ENCODE measurements around the gene RNPEPL1.
A peak's percentile ranks its signal among the peaks of the same experiment; 100 is the strongest.

RNPEPL1 gene

GRCh38 chr2:240563951-240564560 is 4.2 kb upstream of the RNPEPL1 start:
- no peak overlapping the region for H3K9ac ChIP-seq (ENCODE audit: low read length)

GRCh38 chr2:240564561-240565332 is 3.5 kb upstream of the RNPEPL1 start:
- peaks cover 66% of the 10 kb centered on the region for H3K79me2 ChIP-seq (ENCODE audit: low read length)
- H2AFZ ChIP-seq (ENCODE audit: low read length), result no peak overlapping the region
- no peaks in the 10 kb centered on the region for H3K27me3 ChIP-seq (replicated peaks; ENCODE audit: insufficient read depth, low read length)
- H3K4me2 ChIP-seq (ENCODE audit: low read depth, low read length), result peak overlapping the region; percentile 90
- H3K27ac ChIP-seq (ENCODE audit: low read length), result peak overlapping the region; percentile 99
- TF ChIP-seq EZH2phosphoT487 (IDR thresholded peaks at IDR 0.05; ENCODE audit: low read length) (no peak), EZH2 (optimal IDR thresholded peaks at IDR 0.05; ENCODE audit: low read depth, low read length) (no peak), CTCF (IDR thresholded peaks at IDR 0.05; ENCODE audit: low read length) (no peak; the same call in 1 of the 2 replicates)
- H3K9me2 ChIP-seq (replicated peaks; ENCODE audit: insufficient read depth, low read length), result no peaks in the 10 kb centered on the region
- peak overlapping the region; percentile 65 for H3K4me3 ChIP-seq (ENCODE audit: low read length)
- H3K36me3 ChIP-seq (replicated peaks; ENCODE audit: insufficient read depth, low read length), result no peaks in the 10 kb centered on the region
- peak overlapping the region; percentile 83 for H3K9ac ChIP-seq (ENCODE audit: low read length)
- DNase-seq, result peak; percentile 29
- H3F3A ChIP-seq (ENCODE audit: insufficient read depth, low read length), result peaks cover 37% of the 10 kb centered on the region
- no peaks in the 10 kb centered on the region for H4K20me1 ChIP-seq (ENCODE audit: insufficient read depth, low read length)
- no peaks in the 10 kb centered on the region for H3K9me3 ChIP-seq (replicated peaks; ENCODE audit: insufficient read depth, low read length)
- H3K4me1 ChIP-seq (ENCODE audit: low read length), result peaks cover 49% of the 10 kb centered on the region

More at GRCh38 chr2:240563951-240564560, 4.2 kb upstream of the RNPEPL1 start:
- no peaks in the 10 kb centered on the region for H3K27me3 ChIP-seq (replicated peaks; ENCODE audit: insufficient read depth, low read length)
- H2AFZ ChIP-seq (ENCODE audit: low read length), result no peak overlapping the region
- peak overlapping the region; percentile 90; the same call in 1 of the 2 replicates for H3K4me2 ChIP-seq (ENCODE audit: low read depth, low read length)
- peaks cover 37% of the 10 kb centered on the region for H3F3A ChIP-seq (ENCODE audit: insufficient read depth, low read length)
- H3K9me2 ChIP-seq (replicated peaks; ENCODE audit: insufficient read depth, low read length), result no peaks in the 10 kb centered on the region
- H3K4me1 ChIP-seq (ENCODE audit: low read length), result peaks cover 52% of the 10 kb centered on the region
- no peaks in the 10 kb centered on the region for H3K36me3 ChIP-seq (replicated peaks; ENCODE audit: insufficient read depth, low read length)
- DNase-seq, result no peak
- H3K27ac ChIP-seq (ENCODE audit: low read length), result peak overlapping the region; percentile 99; the same call in 1 of the 2 replicates
- no peak overlapping the region for H3K4me3 ChIP-seq (ENCODE audit: low read length)
- peaks cover 66% of the 10 kb centered on the region for H3K79me2 ChIP-seq (ENCODE audit: low read length)
- TF ChIP-seq CTCF (IDR thresholded peaks at IDR 0.05; ENCODE audit: low read length), result no peak
- H4K20me1 ChIP-seq (ENCODE audit: insufficient read depth, low read length), result no peaks in the 10 kb centered on the region
- no peaks in the 10 kb centered on the region for H3K9me3 ChIP-seq (replicated peaks; ENCODE audit: insufficient read depth, low read length)

- Histone ChIP-seq H4K20me1 (ENCODE audit: insufficient read depth, low read length) (no peaks in the 10 kb centered on the region), H3K9me3 (replicated peaks; ENCODE audit: insufficient read depth, low read length) (no peaks in the 10 kb centered on the region), H3F3A (ENCODE audit: insufficient read depth, low read length) (peaks cover 37% of the 10 kb centered on the region), H3K79me2 (ENCODE audit: low read length) (peaks cover 70% of the 10 kb centered on the region), H3K27ac (ENCODE audit: low read length) (peak overlapping the region; percentile 99), H3K4me2 (ENCODE audit: low read depth, low read length) (peak overlapping the region; percentile 90), H3K27me3 (replicated peaks; ENCODE audit: insufficient read depth, low read length) (no peaks in the 10 kb centered on the region), H2AFZ (ENCODE audit: low read length) (peak overlapping the region; percentile 36; the same call in 1 of the 2 replicates), H3K36me3 (replicated peaks; ENCODE audit: insufficient read depth, low read length) (no peaks in the 10 kb centered on the region), H3K9me2 (replicated peaks; ENCODE audit: insufficient read depth, low read length) (no peaks in the 10 kb centered on the region), H3K4me1 (ENCODE audit: low read length) (peaks cover 54% of the 10 kb centered on the region), H3K9ac (ENCODE audit: low read length) (peak overlapping the region; percentile 83), H3K4me3 (ENCODE audit: low read length) (peak overlapping the region; percentile 65)
- TF ChIP-seq CTCF (IDR thresholded peaks at IDR 0.05; ENCODE audit: low read length) (no peak), EZH2 (optimal IDR thresholded peaks at IDR 0.05; ENCODE audit: low read depth, low read length) (no peak), EZH2phosphoT487 (IDR thresholded peaks at IDR 0.05; ENCODE audit: low read length) (no peak)
- peak; percentile 89 for DNase-seq
Observed at GRCh38 chr2:240565333-240566202, 2.7 kb upstream of the RNPEPL1 start.

Measured in MM.1S (cell line).